Lower leg skin (tissue), 3 donors: ENCODE results near the gene RC3H1.

Source experiments
- CTCF ChIP-seq, 3 donors: fragments of 450-650 bp; IDR thresholded peaks; one replicate each; pipeline ENCODE4 v1.5.1; 2016; ENCODE audit warnings: antibody characterized with exemption in 3 of 3, mild to moderate bottlenecking in 3 of 3, moderate library complexity in 2 of 3
- POLR2A ChIP-seq, 2 donors: fragments of 450-650 bp; IDR thresholded peaks; one replicate each; pipeline ENCODE4 v1.6.1; 2016 to 2017; ENCODE audit warnings: antibody characterized with exemption in 2 of 2, mild to moderate bottlenecking in 1 of 2, moderate library complexity in 1 of 2

GRCh38 chr1:173988068-173988467, 34.1 kb downstream of the RC3H1 start:
- TF ChIP-seq POLR2A (IDR thresholded peaks at IDR 0.05): no peak
- no peak for TF ChIP-seq CTCF (IDR thresholded peaks at IDR 0.05)
